HG03139 (cell line): Measurements from ENCODE around the gene SNX30.
"Not testable (repeated sequence)": the region's sequence is repeated elsewhere in the genome, so short reads cannot be mapped to it uniquely, and the experiment has no call there.

Experiments used
- ATAC-seq: cut with Tn5 transposase; IDR thresholded peaks from one replicate; pipeline ENCODE4 v1.9.1; 2021; ENCODE audit not compliant: unreplicated experiment

Gene SNX30

DNA sequence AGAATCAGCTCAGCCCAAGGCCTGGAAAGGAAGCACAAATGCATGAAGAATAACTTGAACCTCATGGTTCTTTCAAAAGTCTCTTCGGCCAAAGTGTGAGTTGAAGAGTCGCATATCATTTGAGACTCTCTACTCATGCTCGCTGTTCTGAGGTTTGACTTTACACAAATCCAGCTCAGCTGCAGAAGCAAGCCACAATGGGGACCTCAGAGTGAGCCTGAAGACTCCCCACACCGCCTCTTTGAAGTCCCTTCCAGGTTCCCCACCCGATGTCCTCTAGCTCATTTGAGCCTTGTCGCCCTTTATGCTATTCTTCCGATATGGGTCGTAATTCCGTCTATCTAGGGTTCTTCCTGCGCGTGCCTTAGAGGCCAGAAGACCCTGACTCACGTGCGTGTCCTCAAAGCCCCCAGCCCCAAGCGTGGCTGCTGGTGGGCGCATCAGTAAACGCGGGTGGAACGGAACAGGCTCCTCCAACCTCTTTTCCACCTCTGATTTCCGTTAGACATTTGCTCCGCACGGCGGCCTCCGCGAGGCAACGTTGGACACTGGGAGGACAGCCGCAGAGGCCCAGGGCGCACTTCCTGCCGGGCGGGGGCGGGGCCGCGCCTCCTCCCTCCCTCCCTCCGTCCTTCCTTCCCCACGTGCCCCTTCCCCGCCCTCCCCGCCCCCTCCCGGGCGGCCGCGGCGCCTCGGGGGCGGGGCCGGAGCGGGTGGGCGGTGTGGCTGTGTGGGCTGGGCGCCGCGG, at the start of gene SNX30:
TSS of gene SNX30 (plus strand) at position 745 of the 748 bp plus-strand sequence. CDS start 242 bp downstream, outside the sequence.
- peak; percentile 64 for ATAC-seq

DNA sequence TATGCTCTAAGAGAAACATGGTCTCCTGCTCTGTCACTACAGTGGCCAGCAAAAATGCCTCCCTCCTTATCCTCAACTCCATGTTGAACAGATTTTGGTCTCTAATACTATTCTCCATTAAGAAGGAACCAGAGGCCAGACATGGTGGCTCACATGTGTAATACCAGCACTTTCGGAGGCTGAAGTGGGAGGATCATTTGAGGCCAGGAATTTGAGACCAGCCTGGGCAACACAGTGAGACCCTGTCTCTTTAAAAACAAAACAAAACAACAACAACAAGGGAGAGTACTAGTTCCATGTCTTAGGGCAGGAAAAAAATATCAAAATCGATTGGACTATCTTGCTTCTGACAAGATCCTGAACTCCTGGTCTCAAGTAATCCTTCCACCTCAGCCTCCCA, 47.3 kb upstream of the SNX30 start:
- no peak for ATAC-seq

DNA sequence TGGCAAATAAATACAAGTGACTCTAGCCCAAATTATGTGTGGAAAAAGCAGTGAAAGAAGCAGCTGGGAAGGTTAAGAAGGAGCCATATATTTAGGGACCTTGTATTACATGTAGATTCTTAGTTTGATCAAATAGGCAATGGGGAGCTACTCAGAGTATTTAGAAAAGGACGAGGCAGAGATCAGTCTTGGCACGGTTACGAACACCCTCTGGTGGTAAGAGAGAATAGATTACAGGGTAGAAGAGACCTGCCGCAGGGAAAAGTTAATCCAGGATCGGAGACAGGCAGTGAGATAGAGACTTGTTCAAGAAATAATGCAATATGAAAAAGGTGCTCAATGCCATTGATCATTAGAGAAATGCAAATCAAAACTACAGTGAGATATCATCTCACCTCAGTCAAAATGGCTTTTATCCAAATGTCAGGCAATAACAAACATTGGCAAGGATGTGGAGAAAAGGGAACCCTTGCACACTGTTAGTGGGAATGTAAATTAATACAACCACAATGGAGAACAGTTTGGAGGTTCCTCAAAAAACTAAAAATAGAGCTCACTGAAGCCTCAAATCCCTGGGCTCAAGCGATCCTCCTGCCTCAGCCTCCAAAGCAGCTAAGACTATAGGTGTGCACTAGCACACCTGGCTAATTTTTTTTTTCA, 44.7 kb upstream of the SNX30 start:
- no peak for ATAC-seq

DNA sequence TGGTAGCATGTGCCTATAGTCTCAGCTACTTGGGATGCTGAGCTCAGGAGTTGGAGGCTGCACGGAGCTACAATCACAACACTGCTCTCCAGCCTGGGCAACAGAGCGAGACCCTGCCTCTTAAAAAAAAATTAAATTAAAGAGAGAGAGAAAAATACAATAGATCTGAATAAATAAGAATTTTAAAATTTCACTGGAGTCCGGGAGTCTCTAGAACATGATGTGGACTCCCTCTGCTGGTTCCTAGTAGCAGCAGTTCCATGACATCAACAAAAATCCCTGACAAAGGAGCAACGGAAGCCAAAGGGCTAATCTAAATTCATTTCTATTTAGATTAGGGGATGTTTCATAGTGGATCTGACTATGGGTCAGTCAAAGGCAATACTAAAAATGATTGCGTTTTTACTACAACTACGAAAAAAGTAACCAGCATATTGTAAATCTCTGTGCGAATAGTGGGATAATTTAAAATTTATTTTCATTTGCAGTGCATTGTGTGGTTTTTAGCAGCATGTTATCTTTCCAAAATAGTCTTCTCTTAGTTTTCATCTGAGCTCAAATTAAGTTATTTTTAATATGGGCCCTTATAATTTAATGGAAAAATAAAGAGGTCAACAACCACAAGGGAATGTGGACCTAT, 39.4 kb upstream of the SNX30 start:
- no peak for ATAC-seq

- no peak for ATAC-seq
Observed at GRCh38 chr9:112712678-112713077, 37.9 kb upstream of the SNX30 start.

GRCh38 chr9:112717661-112718331, 32.8 kb upstream of the SNX30 start, which contains the start of gene INIP:
INIP (minus strand) TSS chr9:112718117; CDS start chr9:112716485, 1,632 bp downstream.
- peak; percentile 94 for ATAC-seq

GRCh38 chr9:112719241-112719691, 31.3 kb upstream of the SNX30 start:
- no peak for ATAC-seq

DNA sequence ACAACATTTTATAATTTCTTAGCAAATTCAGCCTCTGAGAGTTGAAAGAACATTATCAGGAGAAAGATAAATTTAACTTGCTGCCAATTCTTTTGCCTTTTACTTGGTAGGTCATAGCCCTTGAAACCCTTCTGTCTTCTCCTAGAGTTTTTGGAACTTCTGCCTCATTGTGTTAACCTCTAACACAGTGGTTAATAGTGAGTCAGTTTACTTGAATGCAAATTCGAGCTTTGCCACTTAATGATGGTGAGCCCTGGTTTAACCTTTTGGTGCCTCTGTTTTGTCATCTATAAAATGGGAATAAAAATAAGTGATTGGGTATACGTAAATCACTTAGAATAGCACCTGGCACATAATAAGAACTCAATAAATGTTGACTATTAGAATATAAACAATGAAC, 30.9 kb upstream of the SNX30 start:
- ATAC-seq: no peak

- ATAC-seq: no peak
Observed at GRCh38 chr9:112720113-112720780, 30.3 kb upstream of the SNX30 start.

GRCh38 chr9:112722749-112723148, 27.8 kb upstream of the SNX30 start:
- ATAC-seq: not testable (repeated sequence)

DNA sequence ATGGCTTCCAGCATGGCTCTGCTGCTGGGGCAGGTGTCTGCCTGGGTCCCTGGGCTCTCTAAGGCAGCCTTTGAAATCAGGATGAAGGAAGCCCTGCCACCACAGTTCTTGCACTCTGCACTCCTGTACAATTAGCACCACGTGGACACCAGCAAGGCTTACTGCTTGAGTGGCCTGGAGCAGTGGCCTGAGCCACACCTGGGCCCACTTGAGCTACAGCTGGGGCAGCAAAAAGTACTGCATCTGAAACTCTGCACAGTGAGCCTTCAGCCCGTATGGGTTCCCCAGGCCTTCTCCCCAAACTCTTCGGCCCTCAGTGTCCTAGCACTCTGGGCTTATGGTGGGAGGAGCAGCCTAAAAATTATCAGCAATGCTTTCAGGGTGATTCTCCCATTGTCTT, 24.6 kb upstream of the SNX30 start:
- no peak for ATAC-seq

- ATAC-seq: no peak
Observed at GRCh38 chr9:112726428-112726827, 24.1 kb upstream of the SNX30 start.

- ATAC-seq: no peak
Observed at GRCh38 chr9:112728401-112728800, 22.2 kb upstream of the SNX30 start.

- ATAC-seq: no peak
Observed at GRCh38 chr9:112731971-112732370, 18.6 kb upstream of the SNX30 start.

- ATAC-seq: no peak
Observed at GRCh38 chr9:112734892-112735291, 15.7 kb upstream of the SNX30 start.

GRCh38 chr9:112743216-112743836, 7.2 kb upstream of the SNX30 start:
- ATAC-seq: no peak

GRCh38 chr9:112744177-112744576, 6.4 kb upstream of the SNX30 start:
- ATAC-seq: no peak

- no peak for ATAC-seq
Observed at GRCh38 chr9:112747094-112747493, 3.5 kb upstream of the SNX30 start.

DNA sequence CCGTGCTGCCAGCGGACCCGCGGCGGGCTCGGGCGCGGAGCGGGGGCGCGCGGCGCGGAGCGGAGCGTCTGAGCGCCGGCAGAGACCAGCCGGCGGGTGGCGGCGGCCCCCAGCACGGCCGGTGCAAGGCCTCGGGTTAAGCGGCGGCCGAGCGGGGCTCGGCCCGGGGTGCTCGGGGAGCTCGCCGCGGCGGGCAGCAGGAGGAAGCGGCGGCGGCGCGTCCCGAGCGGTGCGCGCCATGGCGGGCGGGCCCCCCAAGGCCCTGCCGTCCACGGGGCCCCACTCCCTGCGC, 150 bp downstream of the SNX30 start:
- no peak for ATAC-seq

DNA sequence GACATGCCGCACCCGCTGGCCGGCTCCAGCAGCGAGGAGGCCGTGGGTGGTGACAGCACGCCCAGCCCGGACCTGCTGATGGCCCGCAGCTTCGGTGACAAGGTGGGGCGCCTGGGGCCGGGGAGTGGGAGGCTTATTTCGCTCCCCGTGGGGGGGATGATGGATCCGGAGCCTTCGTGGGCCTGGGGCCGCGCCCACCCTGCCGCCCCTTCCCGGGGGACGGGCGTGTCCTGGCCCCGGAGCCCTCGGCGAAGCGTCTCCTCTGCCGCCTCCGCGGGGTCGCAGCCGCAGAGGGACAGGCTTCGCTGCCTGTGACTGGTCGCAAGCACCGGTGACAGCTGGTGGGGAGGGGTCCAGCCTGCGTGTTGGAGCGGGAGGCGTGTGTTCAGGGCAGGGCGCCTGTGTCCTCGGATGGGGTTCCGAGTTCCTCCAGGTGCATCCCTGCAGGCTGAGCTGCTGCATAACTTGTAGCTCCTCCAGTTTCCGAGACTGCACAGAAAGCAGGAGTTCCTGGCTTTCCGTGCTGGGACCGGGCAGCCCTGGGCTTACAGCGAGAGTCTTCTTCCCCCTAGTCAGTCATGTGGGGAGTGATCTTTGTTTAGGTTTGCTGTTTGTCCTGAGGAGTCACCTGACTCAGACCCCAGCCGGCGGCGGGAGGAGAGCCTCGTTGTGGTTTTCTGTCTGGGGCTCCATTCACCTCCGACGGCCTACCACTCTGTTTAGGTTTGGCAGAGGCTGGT, 666 bp downstream of the SNX30 start:
- ATAC-seq: peak; percentile 32
